IPS-18a (cell line): ENCODE measurements around the gene TNFRSF14.
"Not testable (repeated sequence)": the region's sequence is repeated elsewhere in the genome, so short reads cannot be mapped to it uniquely, and the experiment has no call there.

Experiments used
- H3K27ac ChIP-seq: one replicate; pipeline ENCODE4 v1.5.1; 2013; ENCODE audit warnings: low read length
- H3K27me3 ChIP-seq: one replicate; pipeline ENCODE4 v1.6.1; 2013; ENCODE audit warnings: mild to moderate bottlenecking, low read length; ENCODE audit not compliant: control insufficient read depth, insufficient read depth
- H3K36me3 ChIP-seq: one replicate; pipeline ENCODE4 v1.6.1; 2013; ENCODE audit warnings: low read depth, low read length; ENCODE audit not compliant: control insufficient read depth
- H3K4me1 ChIP-seq: one replicate; pipeline ENCODE4 v1.6.1; 2013; ENCODE audit warnings: low read depth, low read length; ENCODE audit not compliant: control insufficient read depth
- H3K4me3 ChIP-seq: one replicate; pipeline ENCODE4 v1.5.1; 2013; ENCODE audit warnings: low read length
- H3K9ac ChIP-seq: one replicate; pipeline ENCODE4 v1.6.1; 2013; ENCODE audit warnings: mild to moderate bottlenecking, low read length, moderate library complexity
- H3K9me3 ChIP-seq: one replicate; pipeline ENCODE4 v1.6.1; 2013; ENCODE audit warnings: low read depth, low read length; ENCODE audit not compliant: control insufficient read depth

The TNFRSF14 gene

GRCh38 chr1:2567083-2567679, 11.0 kb downstream of the TNFRSF14 start:
- H3K9me3 ChIP-seq = no peaks in the 10 kb centered on the region
- no peaks in the 10 kb centered on the region for H3K4me1 ChIP-seq
- no peak overlapping the region for H3K27ac ChIP-seq
- H3K27me3 ChIP-seq = no peaks in the 10 kb centered on the region
- H3K9ac ChIP-seq = no peak overlapping the region
- no peak overlapping the region for H3K4me3 ChIP-seq
- H3K36me3 ChIP-seq = no peaks in the 10 kb centered on the region

GRCh38 chr1:2568187-2568816, 12.1 kb downstream of the TNFRSF14 start:
- H3K27me3 ChIP-seq, H3K36me3 ChIP-seq, H3K4me3 ChIP-seq, H3K27ac ChIP-seq, H3K9ac ChIP-seq, H3K9me3 ChIP-seq, H3K4me1 ChIP-seq: not testable (repeated sequence)

GRCh38 chr1:2569060-2569459, 12.9 kb downstream of the TNFRSF14 start:
- Histone ChIP-seq H3K27ac (no peak overlapping the region), H3K9ac (no peak overlapping the region), H3K9me3 (no peaks in the 10 kb centered on the region), H3K4me1 (no peaks in the 10 kb centered on the region), H3K4me3 (no peak overlapping the region), H3K36me3 (no peaks in the 10 kb centered on the region), H3K27me3 (no peaks in the 10 kb centered on the region)

GRCh38 chr1:2569703-2570102, 13.5 kb downstream of the TNFRSF14 start:
- H3K36me3 ChIP-seq, H3K27me3 ChIP-seq, H3K9me3 ChIP-seq, H3K4me1 ChIP-seq, H3K27ac ChIP-seq, H3K4me3 ChIP-seq, H3K9ac ChIP-seq: not testable (repeated sequence)

GRCh38 chr1:2570332-2570731, 14.2 kb downstream of the TNFRSF14 start:
- no peaks in the 10 kb centered on the region for H3K9me3 ChIP-seq
- H3K9ac ChIP-seq = no peak overlapping the region
- H3K4me3 ChIP-seq = no peak overlapping the region
- H3K4me1 ChIP-seq = no peaks in the 10 kb centered on the region
- no peaks in the 10 kb centered on the region for H3K36me3 ChIP-seq
- no peak overlapping the region for H3K27ac ChIP-seq
- H3K27me3 ChIP-seq = no peaks in the 10 kb centered on the region

- no peak overlapping the region for H3K27ac ChIP-seq
- no peaks in the 10 kb centered on the region for H3K36me3 ChIP-seq
- no peak overlapping the region for H3K4me3 ChIP-seq
- no peaks in the 10 kb centered on the region for H3K27me3 ChIP-seq
- H3K4me1 ChIP-seq = no peaks in the 10 kb centered on the region
- H3K9me3 ChIP-seq = no peaks in the 10 kb centered on the region
- H3K9ac ChIP-seq = no peak overlapping the region
Measured at GRCh38 chr1:2571348-2571747, 15.2 kb downstream of the TNFRSF14 start.

- no peak overlapping the region for H3K27ac ChIP-seq
- no peaks in the 10 kb centered on the region for H3K36me3 ChIP-seq
- H3K9ac ChIP-seq = no peak overlapping the region
- no peaks in the 10 kb centered on the region for H3K9me3 ChIP-seq
- H3K4me1 ChIP-seq = peaks cover 3% of the 10 kb centered on the region
- H3K4me3 ChIP-seq = no peak overlapping the region
- no peaks in the 10 kb centered on the region for H3K27me3 ChIP-seq
Measured at GRCh38 chr1:2573250-2573920, 17.2 kb downstream of the TNFRSF14 start.

GRCh38 chr1:2574350-2574749, 18.2 kb downstream of the TNFRSF14 start:
- no peaks in the 10 kb centered on the region for H3K27me3 ChIP-seq
- no peak overlapping the region for H3K27ac ChIP-seq
- peaks cover 4% of the 10 kb centered on the region for H3K4me1 ChIP-seq
- no peaks in the 10 kb centered on the region for H3K9me3 ChIP-seq
- H3K9ac ChIP-seq = no peak overlapping the region
- no peaks in the 10 kb centered on the region for H3K36me3 ChIP-seq
- H3K4me3 ChIP-seq = no peak overlapping the region

- H3K27ac ChIP-seq = no peak overlapping the region
Measured at GRCh38 chr1:2575801-2576663, 19.9 kb downstream of the TNFRSF14 start.

GRCh38 chr1:2577565-2578075, 21.4 kb downstream of the TNFRSF14 start:
- H3K27ac ChIP-seq, H3K9ac ChIP-seq, H3K9me3 ChIP-seq, H3K4me1 ChIP-seq, H3K4me3 ChIP-seq, H3K27me3 ChIP-seq, H3K36me3 ChIP-seq: not testable (repeated sequence)

More at GRCh38 chr1:2575801-2576663, 19.9 kb downstream of the TNFRSF14 start:
- Histone ChIP-seq H3K4me1 (peaks cover 4% of the 10 kb centered on the region), H3K36me3 (no peaks in the 10 kb centered on the region), H3K9me3 (no peaks in the 10 kb centered on the region), H3K4me3 (no peak overlapping the region), H3K9ac (no peak overlapping the region), H3K27me3 (no peaks in the 10 kb centered on the region)

- Histone ChIP-seq H3K4me1 (peaks cover 4% of the 10 kb centered on the region), H3K27me3 (no peaks in the 10 kb centered on the region), H3K36me3 (no peaks in the 10 kb centered on the region), H3K4me3 (no peak overlapping the region), H3K27ac (no peak overlapping the region), H3K9ac (no peak overlapping the region), H3K9me3 (no peaks in the 10 kb centered on the region)
Measured at GRCh38 chr1:2578758-2579118, 22.6 kb downstream of the TNFRSF14 start.
